B cell (primary cell): Measurements from ENCODE around the gene SERPINE1.
"Not testable (repeated sequence)": the region's sequence is repeated elsewhere in the genome, so short reads cannot be mapped to it uniquely, and the experiment has no call there.

Experiments used
- EZH2 ChIP-seq: IDR thresholded peaks from 2 replicates; pipeline ENCODE4 v1.6.1; 2012; ENCODE audit warnings: borderline replicate concordance, low read depth, mild to moderate bottlenecking, moderate library complexity, low read length; ENCODE audit not compliant: insufficient read depth, poor library complexity, severe bottlenecking
- TF ChIP-seq, protein P1 (sequence below): fragments of 200-600 bp; IDR thresholded peaks from one replicate; pipeline ENCODE4 v1.8.0; 2022; ENCODE audit warnings: antibody characterized with exemption, mild to moderate bottlenecking

DNA sequence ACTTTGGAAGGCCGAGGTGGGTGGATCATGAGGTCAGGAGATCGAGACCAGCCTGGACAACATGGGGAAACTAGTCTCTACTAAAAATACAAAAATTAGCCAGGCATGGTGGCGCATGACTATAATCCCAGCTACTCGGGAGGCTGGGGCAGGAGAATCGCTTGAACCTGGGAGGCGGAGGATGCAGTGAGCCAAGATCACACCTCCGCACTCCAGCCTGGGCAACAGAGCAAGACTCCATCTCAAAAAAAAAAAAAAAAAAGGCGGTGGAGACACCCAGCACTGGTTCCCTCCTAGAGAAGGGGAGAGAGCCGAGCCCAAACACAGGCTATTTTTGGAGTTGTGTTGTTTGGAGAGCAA is 5.3 kb upstream of the SERPINE1 start:
- TF ChIP-seq, protein P1, sequence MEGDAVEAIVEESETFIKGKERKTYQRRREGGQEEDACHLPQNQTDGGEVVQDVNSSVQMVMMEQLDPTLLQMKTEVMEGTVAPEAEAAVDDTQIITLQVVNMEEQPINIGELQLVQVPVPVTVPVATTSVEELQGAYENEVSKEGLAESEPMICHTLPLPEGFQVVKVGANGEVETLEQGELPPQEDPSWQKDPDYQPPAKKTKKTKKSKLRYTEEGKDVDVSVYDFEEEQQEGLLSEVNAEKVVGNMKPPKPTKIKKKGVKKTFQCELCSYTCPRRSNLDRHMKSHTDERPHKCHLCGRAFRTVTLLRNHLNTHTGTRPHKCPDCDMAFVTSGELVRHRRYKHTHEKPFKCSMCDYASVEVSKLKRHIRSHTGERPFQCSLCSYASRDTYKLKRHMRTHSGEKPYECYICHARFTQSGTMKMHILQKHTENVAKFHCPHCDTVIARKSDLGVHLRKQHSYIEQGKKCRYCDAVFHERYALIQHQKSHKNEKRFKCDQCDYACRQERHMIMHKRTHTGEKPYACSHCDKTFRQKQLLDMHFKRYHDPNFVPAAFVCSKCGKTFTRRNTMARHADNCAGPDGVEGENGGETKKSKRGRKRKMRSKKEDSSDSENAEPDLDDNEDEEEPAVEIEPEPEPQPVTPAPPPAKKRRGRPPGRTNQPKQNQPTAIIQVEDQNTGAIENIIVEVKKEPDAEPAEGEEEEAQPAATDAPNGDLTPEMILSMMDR = not testable (repeated sequence)
- not testable (repeated sequence) for TF ChIP-seq EZH2
